ENCODE measurements around the gene ZBTB42.

The ZBTB42 gene

DNA sequence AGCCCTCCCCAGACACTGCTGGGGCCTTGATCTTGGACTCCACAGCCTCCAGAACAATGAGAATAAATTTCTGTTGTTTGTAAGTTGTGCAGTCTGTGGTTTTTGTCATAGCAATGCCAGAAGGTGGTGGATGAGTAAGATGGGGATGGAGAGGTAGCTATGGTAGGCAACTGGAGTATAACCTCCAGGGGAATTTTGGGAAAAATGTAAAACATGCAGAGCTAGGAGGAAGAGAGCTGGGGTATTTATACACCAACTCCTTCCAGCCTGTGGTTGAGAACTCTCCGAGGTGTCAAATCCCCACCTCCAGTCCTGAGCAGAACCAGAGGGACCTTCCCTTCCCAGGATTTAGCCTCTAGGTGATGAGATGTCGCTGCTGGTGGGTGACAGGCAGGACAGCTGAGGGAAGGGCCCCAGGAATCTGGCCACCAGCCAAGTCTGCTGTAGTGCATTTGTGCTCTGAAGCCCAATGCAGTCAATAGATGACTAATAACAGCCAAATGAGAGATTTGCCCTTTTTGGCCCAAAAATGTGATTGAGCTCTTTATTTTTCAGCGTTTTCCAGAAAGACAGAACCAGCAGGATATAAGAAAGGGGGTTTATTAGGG is 45.0 kb downstream of the ZBTB42 start:
- TF ChIP-seq, protein P1, sequence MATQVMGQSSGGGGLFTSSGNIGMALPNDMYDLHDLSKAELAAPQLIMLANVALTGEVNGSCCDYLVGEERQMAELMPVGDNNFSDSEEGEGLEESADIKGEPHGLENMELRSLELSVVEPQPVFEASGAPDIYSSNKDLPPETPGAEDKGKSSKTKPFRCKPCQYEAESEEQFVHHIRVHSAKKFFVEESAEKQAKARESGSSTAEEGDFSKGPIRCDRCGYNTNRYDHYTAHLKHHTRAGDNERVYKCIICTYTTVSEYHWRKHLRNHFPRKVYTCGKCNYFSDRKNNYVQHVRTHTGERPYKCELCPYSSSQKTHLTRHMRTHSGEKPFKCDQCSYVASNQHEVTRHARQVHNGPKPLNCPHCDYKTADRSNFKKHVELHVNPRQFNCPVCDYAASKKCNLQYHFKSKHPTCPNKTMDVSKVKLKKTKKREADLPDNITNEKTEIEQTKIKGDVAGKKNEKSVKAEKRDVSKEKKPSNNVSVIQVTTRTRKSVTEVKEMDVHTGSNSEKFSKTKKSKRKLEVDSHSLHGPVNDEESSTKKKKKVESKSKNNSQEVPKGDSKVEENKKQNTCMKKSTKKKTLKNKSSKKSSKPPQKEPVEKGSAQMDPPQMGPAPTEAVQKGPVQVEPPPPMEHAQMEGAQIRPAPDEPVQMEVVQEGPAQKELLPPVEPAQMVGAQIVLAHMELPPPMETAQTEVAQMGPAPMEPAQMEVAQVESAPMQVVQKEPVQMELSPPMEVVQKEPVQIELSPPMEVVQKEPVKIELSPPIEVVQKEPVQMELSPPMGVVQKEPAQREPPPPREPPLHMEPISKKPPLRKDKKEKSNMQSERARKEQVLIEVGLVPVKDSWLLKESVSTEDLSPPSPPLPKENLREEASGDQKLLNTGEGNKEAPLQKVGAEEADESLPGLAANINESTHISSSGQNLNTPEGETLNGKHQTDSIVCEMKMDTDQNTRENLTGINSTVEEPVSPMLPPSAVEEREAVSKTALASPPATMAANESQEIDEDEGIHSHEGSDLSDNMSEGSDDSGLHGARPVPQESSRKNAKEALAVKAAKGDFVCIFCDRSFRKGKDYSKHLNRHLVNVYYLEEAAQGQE (IDR thresholded peaks at IDR 0.05; ENCODE audit: low read depth): no peak
- TF ChIP-seq RAD21 (IDR thresholded peaks at IDR 0.05; ENCODE audit: low read depth): no peak
- TF ChIP-seq NFIC (IDR thresholded peaks at IDR 0.05): no peak
- TF ChIP-seq FOXM1 (IDR thresholded peaks at IDR 0.05; ENCODE audit: borderline replicate concordance, low read depth): no peak
- TF ChIP-seq, protein P2, sequence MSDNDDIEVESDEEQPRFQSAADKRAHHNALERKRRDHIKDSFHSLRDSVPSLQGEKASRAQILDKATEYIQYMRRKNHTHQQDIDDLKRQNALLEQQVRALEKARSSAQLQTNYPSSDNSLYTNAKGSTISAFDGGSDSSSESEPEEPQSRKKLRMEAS (IDR thresholded peaks at IDR 0.05): no peak
- TF ChIP-seq ZBTB7A (IDR thresholded peaks at IDR 0.05; ENCODE audit: low read depth): no peak
- no peak for TF ChIP-seq EGR1 (IDR thresholded peaks at IDR 0.05)
- no peak for TF ChIP-seq TEAD4 (IDR thresholded peaks at IDR 0.05)
- TF ChIP-seq CREB1 (IDR thresholded peaks at IDR 0.05; ENCODE audit: low read depth): no peak
- TF ChIP-seq TAF1 (IDR thresholded peaks at IDR 0.05; ENCODE audit: low read depth): no peak
- no peak for TF ChIP-seq CEBPB (IDR thresholded peaks at IDR 0.05)
- TF ChIP-seq EP300 (IDR thresholded peaks at IDR 0.05; ENCODE audit: borderline replicate concordance): no peak
- TF ChIP-seq, protein P3, sequence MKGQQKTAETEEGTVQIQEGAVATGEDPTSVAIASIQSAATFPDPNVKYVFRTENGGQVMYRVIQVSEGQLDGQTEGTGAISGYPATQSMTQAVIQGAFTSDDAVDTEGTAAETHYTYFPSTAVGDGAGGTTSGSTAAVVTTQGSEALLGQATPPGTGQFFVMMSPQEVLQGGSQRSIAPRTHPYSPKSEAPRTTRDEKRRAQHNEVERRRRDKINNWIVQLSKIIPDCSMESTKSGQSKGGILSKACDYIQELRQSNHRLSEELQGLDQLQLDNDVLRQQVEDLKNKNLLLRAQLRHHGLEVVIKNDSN (IDR thresholded peaks at IDR 0.05): no peak
- no peak for TF ChIP-seq TCF12 (IDR thresholded peaks at IDR 0.05; ENCODE audit: low read depth)

DNA sequence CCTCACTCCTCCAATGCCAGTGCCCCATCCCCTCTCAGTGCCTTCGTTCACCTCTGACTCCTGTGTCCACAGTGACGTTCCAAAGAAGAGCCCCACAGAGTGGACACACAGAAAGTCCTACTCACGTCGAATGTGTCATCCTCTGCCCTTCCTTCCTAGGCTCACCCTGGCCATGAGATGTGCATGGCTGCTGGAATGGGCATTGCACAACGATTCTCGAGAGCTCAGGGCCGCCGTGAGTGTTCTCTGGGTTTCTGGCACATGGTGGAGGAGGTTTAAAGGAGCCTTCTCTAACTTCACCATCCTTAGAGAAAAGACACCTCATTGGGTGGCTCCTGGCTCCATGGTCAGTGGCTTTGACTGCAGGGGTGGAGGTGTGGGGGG is 51.4 kb downstream of the ZBTB42 start:
- TF ChIP-seq EGR1 (IDR thresholded peaks at IDR 0.05) (no peak), RAD21 (IDR thresholded peaks at IDR 0.05; ENCODE audit: low read depth) (no peak), TCF12 (IDR thresholded peaks at IDR 0.05; ENCODE audit: low read depth) (no peak)
- TF ChIP-seq, protein P1 (IDR thresholded peaks at IDR 0.05; ENCODE audit: low read depth): no peak
- TF ChIP-seq, protein P2 (IDR thresholded peaks at IDR 0.05): no peak

Data from Ishikawa (cell line).